ENCODE measurements around the gene PDZRN3. TPM values are rescaled to one million over a fixed set of nuclear protein-coding genes. Genes with fewer than 3 reads are reported as not detected.

The PDZRN3 gene
- total and polyA plus RNA-seq, 2 donors (not counting 3 experiments of a cell fraction or from before 2014, with no cell fraction given), result not detected

GRCh38 chr3:73352841-73353645, 271.7 kb downstream of the PDZRN3 start:
- no peak overlapping the region for H3K4me2 ChIP-seq (ENCODE audit: insufficient read depth, low read length)
- H3K4me3 ChIP-seq (replicated peaks in 1 of 3; ENCODE audit: insufficient read depth in 1 of 3, low read depth in 1 of 3, low read length in 3 of 3), result no peak overlapping the region
- no peak overlapping the region for H2AFZ ChIP-seq (ENCODE audit: low read depth, low read length)
- FAIRE-seq (no peak), DNase-seq (ENCODE audit: low read depth, low spot score) (no peak)
- TF ChIP-seq EZH2 (IDR thresholded peaks at IDR 0.05; ENCODE audit: borderline replicate concordance, low read depth, low read length, severe bottlenecking) (no peak), POLR2A (IDR thresholded peaks at IDR 0.05; ENCODE audit: low read depth, low read length) (no peak), POLR2AphosphoS5 (IDR thresholded peaks at IDR 0.05; ENCODE audit: insufficient read depth, low read depth, low read length) (no peak), GATA2 (IDR thresholded peaks at IDR 0.05; ENCODE audit: insufficient read depth, insufficient read length, low read depth, low read length) (no peak), MAX (IDR thresholded peaks at IDR 0.05; ENCODE audit: insufficient read depth, insufficient read length) (no peak), JUN (IDR thresholded peaks at IDR 0.05; ENCODE audit: borderline replicate concordance, insufficient read depth, insufficient read length, low read depth) (no peak), MYC (IDR thresholded peaks at IDR 0.05; ENCODE audit: low read depth, low read length) (no peak)
- intact Hi-C loops (cut with micrococcal nuclease), result no loop called here
- no peak overlapping the region for H3K9ac ChIP-seq (replicated peaks; ENCODE audit: extremely low read depth, insufficient read depth, low read length)
- ChIA-PET CTCF (no interaction called here), POLR2A (no interaction called here)
- H3K4me1 ChIP-seq (ENCODE audit: control insufficient read depth, extremely low read depth, insufficient read depth, low read length), result no peaks in the 10 kb centered on the region
- no peaks in the 10 kb centered on the region for H4K20me1 ChIP-seq (replicated peaks; ENCODE audit: control insufficient read depth, extremely low read depth, insufficient read depth, low read length)
- no peaks in the 10 kb centered on the region for H3K9me3 ChIP-seq (replicated peaks; ENCODE audit: control insufficient read depth, insufficient read depth, low read length)
- H3K9me1 ChIP-seq (replicated peaks; ENCODE audit: control insufficient read depth, extremely low read depth, insufficient read depth, low read length), result no peaks in the 10 kb centered on the region
- H3K36me3 ChIP-seq (ENCODE audit: control insufficient read depth in 2 of 2, extremely low read depth in 1 of 2, insufficient read depth in 2 of 2, low read length in 2 of 2), result no peaks in the 10 kb centered on the region
- BruUV-seq (replicated peaks), result no TSS peak
- H3K79me2 ChIP-seq (ENCODE audit: control insufficient read depth, insufficient read depth, low read length), result no peaks in the 10 kb centered on the region
- no peaks in the 10 kb centered on the region for H3K27me3 ChIP-seq (ENCODE audit: control insufficient read depth in 2 of 2, insufficient read depth in 2 of 2, low read length in 2 of 2)
- dilution Hi-C loops (cut with MboI; ENCODE audit: extremely low pct_ligation_motif_present, low sequenced_read_pairs), result no loop called here
- no peak overlapping the region for H3K27ac ChIP-seq (ENCODE audit: insufficient read depth, low read depth, low read length)
